ENCODE data around the gene CKB.
A peak's percentile ranks its signal among the peaks of the same experiment; 100 is the strongest.
"Not testable (repeated sequence)": the region's sequence is repeated elsewhere in the genome, so short reads cannot be mapped to it uniquely, and the experiment has no call there.

Gene CKB

GRCh38 chr14:103526247-103526913 is 3.8 kb upstream of the CKB start:
- no peak for DNase-seq

- DNase-seq = not testable (repeated sequence)
Observed at GRCh38 chr14:103525430-103526246, 3.0 kb upstream of the CKB start.

- DNase-seq = no peak
Observed at GRCh38 chr14:103524002-103524935, 1.6 kb upstream of the CKB start.

- DNase-seq = no peak
Observed at GRCh38 chr14:103523575-103523954, 935 bp upstream of the CKB start.

- DNase-seq = peak; percentile 31
Observed at GRCh38 chr14:103521951-103522563, 573 bp downstream of the CKB start.

- DNase-seq = peak; percentile 22
Observed at GRCh38 chr14:103521438-103521950, 1.1 kb downstream of the CKB start.

GRCh38 chr14:103520657-103521437 is 1.8 kb downstream of the CKB start:
- DNase-seq = peak; percentile 79

- DNase-seq = no peak
Observed at GRCh38 chr14:103520269-103520656, 2.4 kb downstream of the CKB start.

- no peak for DNase-seq
Observed at GRCh38 chr14:103519837-103520212, 2.8 kb downstream of the CKB start.

GRCh38 chr14:103519043-103519836 is 3.4 kb downstream of the CKB start:
- no peak for DNase-seq

GRCh38 chr14:103518422-103519042 is 4.1 kb downstream of the CKB start:
- peak; percentile 75 for DNase-seq

- DNase-seq = no peak
Observed at GRCh38 chr14:103517721-103518421, 4.8 kb downstream of the CKB start.

- DNase-seq = no peak
Observed at GRCh38 chr14:103517174-103517566, 5.5 kb downstream of the CKB start.

- no peak for DNase-seq
Observed at GRCh38 chr14:103516426-103517173, 6.0 kb downstream of the CKB start.

- DNase-seq = no peak
Observed at GRCh38 chr14:103514596-103515421, 7.8 kb downstream of the CKB start.

GRCh38 chr14:103512701-103513611 is 9.7 kb downstream of the CKB start:
- no peak for DNase-seq

GRCh38 chr14:103512180-103512579 is 10.4 kb downstream of the CKB start:
- not testable (repeated sequence) for DNase-seq
